Skeletal muscle tissue (tissue), 4 donors: ENCODE data around the gene CCL25. TPM values are rescaled to one million over a fixed set of nuclear protein-coding genes. Genes with fewer than 3 reads are reported as not detected.

Experiments used
- H3K27ac ChIP-seq: one replicate; pipeline ENCODE4 v1.7.0; 2013; ENCODE audit warnings: mild to moderate bottlenecking, low read depth, low read length, inconsistent platforms
- H3K27me3 ChIP-seq, 3 donors: one replicate each; pipeline ENCODE4 v1.7.0; 2013; ENCODE audit warnings: low read length in 3 of 3; ENCODE audit not compliant: control insufficient read depth in 3 of 3, insufficient read depth in 3 of 3
- H3K36me3 ChIP-seq, 3 donors: one replicate each; pipeline ENCODE4 v1.7.0; 2013; ENCODE audit warnings: low read length in 3 of 3; ENCODE audit not compliant: control insufficient read depth in 3 of 3, insufficient read depth in 3 of 3
- H3K4me1 ChIP-seq, 3 donors: one replicate each; pipeline ENCODE4 v1.7.0; 2013; ENCODE audit warnings: low read length in 3 of 3, mild to moderate bottlenecking in 3 of 3; ENCODE audit not compliant: control insufficient read depth in 3 of 3, insufficient read depth in 3 of 3
- H3K4me3 ChIP-seq, 3 donors: one replicate each; pipeline ENCODE4 v1.7.0; 2013; ENCODE audit warnings: low read length in 3 of 3
- H3K9ac ChIP-seq, 3 donors: one replicate each; pipeline ENCODE4 v1.7.0; 2013; ENCODE audit warnings: low read length in 3 of 3, mild to moderate bottlenecking in 3 of 3, moderate library complexity in 2 of 3, low read depth in 1 of 3
- H3K9me3 ChIP-seq, 3 donors: one replicate each; pipeline ENCODE4 v1.7.0; 2013; ENCODE audit warnings: low read length in 3 of 3; ENCODE audit not compliant: control insufficient read depth in 3 of 3
- total RNA-seq: library from RNA; depleted of rRNA; stranded (reverse); fragments of >200 nt; gene quantifications from one replicate; pipeline ENCODE4 v1.2.3, GENCODE V29; 2014
- donor health status: Osteomylitis.

The CCL25 gene
- total RNA-seq, 1 donor from 2014 or later: not detected

DNA sequence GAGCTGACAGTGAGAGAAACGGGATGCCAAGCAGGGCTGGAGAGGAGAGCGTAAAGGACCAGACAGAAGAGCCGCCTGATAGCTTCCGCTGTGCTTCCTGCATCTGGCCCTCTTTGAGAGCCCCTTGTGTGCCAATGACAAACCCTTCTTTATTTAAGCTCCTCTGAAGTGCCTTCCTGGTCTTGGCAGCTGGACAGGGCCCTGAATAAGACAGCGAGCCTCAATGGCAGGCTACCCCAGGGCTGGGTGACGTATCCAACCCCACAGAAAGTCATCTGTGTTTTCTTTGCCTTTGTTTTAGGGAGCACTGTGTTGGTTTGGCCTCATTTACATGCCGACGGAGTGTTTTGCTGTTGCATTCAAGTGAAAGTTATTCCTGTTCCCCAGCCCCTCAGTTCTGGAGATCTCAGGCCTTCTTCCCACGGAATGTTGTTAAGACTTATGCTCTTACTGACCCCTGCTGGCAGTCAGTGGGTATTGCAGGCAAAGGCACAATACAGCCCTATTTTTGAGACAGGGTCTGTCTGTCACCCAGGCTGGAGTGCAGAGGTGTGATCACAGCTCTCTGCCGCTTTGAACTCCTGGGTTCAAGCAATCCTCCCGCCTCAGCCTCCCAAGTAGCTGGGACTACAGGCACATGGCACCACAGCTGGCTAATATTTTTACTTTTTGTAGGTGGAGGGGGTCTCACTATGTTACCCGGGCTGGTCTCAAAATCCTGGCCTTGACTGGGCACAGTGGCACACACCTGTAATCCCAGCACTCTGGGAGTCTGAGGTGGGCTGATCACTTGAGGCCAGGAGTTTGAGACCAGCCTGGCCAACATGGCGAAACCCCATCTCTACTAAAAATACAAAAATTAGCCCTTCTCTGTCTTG lies 16.8 kb downstream of the CCL25 start:
- H3K9ac ChIP-seq: no peak overlapping the region
- H3K4me3 ChIP-seq: no peak overlapping the region

DNA sequence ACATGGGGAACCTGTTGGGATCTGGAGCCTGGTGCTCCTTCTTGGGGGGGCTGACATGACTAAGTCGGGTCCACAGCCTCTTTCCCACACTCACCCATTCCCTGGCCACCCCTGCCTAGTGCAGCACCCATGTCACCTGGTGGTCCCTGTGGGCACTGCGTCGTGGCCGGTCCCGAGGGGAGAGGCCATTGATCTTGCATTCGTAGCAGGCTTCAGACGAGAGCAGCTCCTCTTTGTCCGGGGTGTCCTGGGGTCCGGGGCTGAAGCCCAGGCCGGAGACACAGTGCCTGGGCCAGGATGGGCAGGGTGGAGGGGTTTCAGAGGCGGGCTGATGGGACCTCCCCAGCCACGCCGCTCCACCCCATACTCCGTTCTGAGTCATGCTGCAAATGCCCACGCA lies 19.4 kb downstream of the CCL25 start:
- H3K27ac ChIP-seq: no peak overlapping the region
- no peak overlapping the region for H3K4me3 ChIP-seq
- H3K4me1 ChIP-seq: no peaks in the 10 kb centered on the region
- peaks cover 6 to 16% (median 10%) of the 10 kb centered on the region in 3 donors for H3K9me3 ChIP-seq
- H3K9ac ChIP-seq: no peak overlapping the region
- no peaks in the 10 kb centered on the region for H3K27me3 ChIP-seq
- H3K36me3 ChIP-seq: no peaks in the 10 kb centered on the region

More for the DNA sequence above, 16.8 kb downstream of the CCL25 start:
- H3K27me3 ChIP-seq: no peaks in the 10 kb centered on the region
- H3K27ac ChIP-seq: no peak overlapping the region
- no peaks in the 10 kb centered on the region for H3K36me3 ChIP-seq
- no peaks in the 10 kb centered on the region for H3K4me1 ChIP-seq
- peaks cover 3 to 14% (median 10%) of the 10 kb centered on the region in 3 donors for H3K9me3 ChIP-seq

DNA sequence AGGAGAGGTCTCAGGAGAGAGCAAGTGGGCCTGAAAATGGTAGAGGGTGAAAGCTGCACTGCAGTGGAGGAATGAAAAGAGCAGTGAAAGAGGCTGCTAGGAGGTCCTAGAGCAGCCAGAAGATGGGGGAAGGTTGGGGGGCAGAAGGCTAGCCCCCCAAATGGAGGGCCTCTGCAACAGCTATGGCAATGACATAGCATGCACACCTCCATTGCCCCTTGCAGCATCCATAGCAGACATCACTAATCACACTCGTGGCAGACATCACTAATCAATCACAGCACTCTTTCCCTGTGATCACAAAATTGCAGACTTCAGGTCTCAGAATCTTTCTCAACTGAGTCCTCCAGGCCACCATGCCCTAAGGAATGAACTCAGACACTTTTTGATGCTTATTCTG lies 21.9 kb downstream of the CCL25 start:
- H3K36me3 ChIP-seq: no peaks in the 10 kb centered on the region
- H3K27ac ChIP-seq: no peak overlapping the region
- H3K27me3 ChIP-seq: no peaks in the 10 kb centered on the region
- H3K4me3 ChIP-seq: no peak overlapping the region
- no peak overlapping the region for H3K9ac ChIP-seq
- H3K9me3 ChIP-seq: peaks cover 4 to 10% (median 4%) of the 10 kb centered on the region in 3 donors
- H3K4me1 ChIP-seq: no peaks in the 10 kb centered on the region

DNA sequence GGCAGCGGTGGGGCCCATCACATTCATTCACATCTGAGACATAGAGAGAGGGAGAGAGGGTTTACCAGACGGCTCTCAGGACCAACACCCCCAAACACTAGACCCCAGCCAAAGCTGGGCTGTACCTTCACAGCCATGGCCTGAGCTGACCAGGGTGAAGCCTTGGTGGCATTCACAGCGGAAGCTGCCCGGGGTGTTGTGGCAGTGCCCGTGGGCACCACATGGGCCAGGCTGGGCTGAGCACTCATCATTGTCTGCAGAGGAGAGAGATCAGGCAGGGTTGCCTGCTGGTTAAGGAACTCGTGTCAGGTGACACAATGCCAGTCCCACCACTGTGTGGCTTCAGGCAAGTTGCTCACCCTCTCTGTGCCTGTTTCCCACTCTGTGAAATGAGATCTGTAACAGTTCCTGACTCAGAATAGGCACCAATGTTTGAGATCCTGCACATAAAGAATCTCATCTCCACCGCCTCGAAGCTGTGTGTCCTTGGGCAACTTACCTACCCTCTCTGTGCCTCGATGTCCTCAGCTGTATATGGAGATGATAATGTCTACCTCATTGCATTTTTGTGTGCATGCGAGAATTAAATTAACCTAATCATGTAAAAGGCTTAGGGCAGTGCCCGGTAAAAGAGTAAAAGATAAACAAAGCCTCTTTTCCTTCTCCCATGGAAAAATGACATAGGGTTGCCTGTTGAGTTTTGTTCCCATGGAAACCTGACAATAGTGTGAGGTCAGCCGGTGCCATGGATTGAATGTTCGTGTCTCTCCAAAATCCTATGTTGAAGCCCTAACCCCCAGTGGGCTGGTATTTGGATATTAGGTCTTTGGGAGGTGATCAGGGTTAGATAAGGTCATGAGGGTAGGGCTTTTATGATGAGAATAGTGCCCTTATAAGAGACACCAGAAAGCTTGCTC lies 22.9 kb downstream of the CCL25 start:
- H3K9me3 ChIP-seq: peaks cover 0 to 6% (median 4%) of the 10 kb centered on the region in 3 donors
- H3K36me3 ChIP-seq: no peaks in the 10 kb centered on the region
- H3K4me1 ChIP-seq: no peaks in the 10 kb centered on the region
- H3K4me3 ChIP-seq: no peak overlapping the region
- H3K27ac ChIP-seq: no peak overlapping the region
- H3K9ac ChIP-seq: no peak overlapping the region
- no peaks in the 10 kb centered on the region for H3K27me3 ChIP-seq

DNA sequence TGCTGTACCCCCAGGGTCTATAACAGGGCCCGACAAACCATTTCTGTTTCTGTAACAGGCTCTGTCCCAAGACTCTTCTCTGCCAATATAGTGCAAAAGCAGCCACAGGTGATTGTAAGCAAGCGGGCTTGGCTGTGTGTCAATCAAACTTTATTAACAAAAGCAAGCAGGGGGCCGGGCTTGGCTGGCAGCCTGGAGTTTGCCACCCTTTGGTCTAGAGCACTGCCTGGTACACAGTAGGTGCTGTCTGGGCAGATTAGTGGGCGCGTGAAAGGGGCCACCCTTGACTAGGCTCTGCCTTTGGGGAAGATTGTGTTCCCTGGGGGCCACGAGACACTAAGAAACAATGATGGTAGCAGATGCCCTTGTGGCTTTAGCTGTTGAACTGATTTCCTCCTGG lies 27.4 kb downstream of the CCL25 start:
- no peak overlapping the region for H3K27ac ChIP-seq
- H3K4me1 ChIP-seq: no peaks in the 10 kb centered on the region
- H3K9ac ChIP-seq: no peak overlapping the region
- peaks cover 0 to 5% (median 0%) of the 10 kb centered on the region in 3 donors for H3K9me3 ChIP-seq
- no peaks in the 10 kb centered on the region for H3K27me3 ChIP-seq
- H3K36me3 ChIP-seq: no peaks in the 10 kb centered on the region
- H3K4me3 ChIP-seq: no peak overlapping the region

- Histone ChIP-seq H3K4me3 (no peak overlapping the region), H3K4me1 (no peaks in the 10 kb centered on the region), H3K9ac (no peak overlapping the region), H3K9me3 (peaks cover 0 to 5% (median 0%) of the 10 kb centered on the region in 3 donors), H3K27ac (no peak overlapping the region), H3K27me3 (no peaks in the 10 kb centered on the region), H3K36me3 (no peaks in the 10 kb centered on the region)
Observed at GRCh38 chr19:8080832-8081231, 28.3 kb downstream of the CCL25 start.

GRCh38 chr19:8081569-8082550 lies 29.3 kb downstream of the CCL25 start:
- H3K4me3 ChIP-seq: no peak overlapping the region
- H3K27me3 ChIP-seq: no peaks in the 10 kb centered on the region
- peaks cover 0 to 5% (median 0%) of the 10 kb centered on the region in 3 donors for H3K9me3 ChIP-seq
- no peak overlapping the region for H3K9ac ChIP-seq
- H3K36me3 ChIP-seq: no peaks in the 10 kb centered on the region
- no peak overlapping the region for H3K27ac ChIP-seq
- no peaks in the 10 kb centered on the region for H3K4me1 ChIP-seq

- Histone ChIP-seq H3K9ac (no peak overlapping the region), H3K4me1 (no peaks in the 10 kb centered on the region), H3K9me3 (peaks cover 0 to 5% (median 2%) of the 10 kb centered on the region in 3 donors), H3K27me3 (no peaks in the 10 kb centered on the region), H3K4me3 (no peak overlapping the region), H3K27ac (no peak overlapping the region), H3K36me3 (no peaks in the 10 kb centered on the region)
Observed at GRCh38 chr19:8083141-8083540, 30.6 kb downstream of the CCL25 start.

DNA sequence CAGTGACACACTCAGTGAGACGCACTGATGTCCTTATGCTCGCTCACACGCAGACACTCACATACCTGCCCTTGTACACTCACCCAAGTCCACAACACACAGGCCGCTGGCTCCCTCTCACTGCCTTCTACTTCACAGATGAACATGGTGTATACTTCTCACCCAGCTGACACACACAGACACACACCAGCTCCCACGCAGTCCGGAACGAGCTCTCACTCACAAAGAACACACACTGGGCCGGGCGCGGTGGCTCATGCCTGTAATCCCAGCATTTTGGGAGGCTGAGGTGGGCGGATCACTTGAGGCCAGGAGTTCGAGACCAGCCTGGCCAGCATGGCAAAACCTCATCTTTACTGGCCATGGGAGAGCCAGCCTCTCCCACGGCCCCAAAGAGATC lies 31.6 kb downstream of the CCL25 start:
- Histone ChIP-seq H3K27ac (no peak overlapping the region), H3K9me3 (peaks cover 0 to 5% (median 2%) of the 10 kb centered on the region in 3 donors), H3K36me3 (no peaks in the 10 kb centered on the region), H3K4me1 (no peaks in the 10 kb centered on the region), H3K27me3 (no peaks in the 10 kb centered on the region), H3K4me3 (no peak overlapping the region), H3K9ac (no peak overlapping the region)
